HG03460 (cell line): Measurements from ENCODE around the gene ITPR2.
"Not testable (repeated sequence)": the region's sequence is repeated elsewhere in the genome, so short reads cannot be mapped to it uniquely, and the experiment has no call there.

Experiments
- ATAC-seq: cut with Tn5 transposase; IDR thresholded peaks from one replicate; pipeline ENCODE4 v1.9.1; 2021; ENCODE audit not compliant: unreplicated experiment

The ITPR2 gene

DNA sequence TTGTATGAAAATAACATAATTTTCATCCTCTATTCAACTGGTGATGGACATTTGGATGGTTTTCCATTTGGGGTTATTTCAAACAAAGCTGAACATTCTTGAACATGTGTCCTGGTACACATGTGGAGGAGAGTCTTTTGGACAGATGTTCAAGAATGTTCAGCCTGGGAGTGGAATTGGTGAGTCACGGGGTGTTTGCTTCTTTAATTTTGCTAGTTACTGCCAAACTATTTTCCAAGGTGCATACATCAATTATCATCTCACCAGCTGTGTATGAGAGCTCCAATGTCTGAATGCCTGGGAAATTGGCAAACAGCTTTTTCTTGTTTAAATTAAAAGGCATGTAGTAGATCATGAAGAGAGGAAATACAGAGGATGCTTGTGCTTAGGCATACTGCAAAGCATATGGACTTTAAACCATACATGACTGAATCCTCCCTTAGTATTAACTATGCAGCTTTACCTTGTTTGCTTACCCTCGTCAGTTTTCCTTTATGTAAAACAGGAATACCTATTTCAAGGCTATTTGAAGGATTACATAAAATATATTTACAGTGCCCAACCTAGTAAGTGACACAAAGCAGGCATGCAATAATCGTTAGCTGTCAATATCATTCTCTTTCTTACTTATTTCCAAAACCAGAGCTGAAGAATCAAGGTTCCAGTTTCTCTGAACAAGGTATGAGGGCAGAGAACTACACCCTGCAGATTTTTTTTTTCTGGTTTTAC is 152.1 kb downstream of the ITPR2 start:
- no peak for ATAC-seq

DNA sequence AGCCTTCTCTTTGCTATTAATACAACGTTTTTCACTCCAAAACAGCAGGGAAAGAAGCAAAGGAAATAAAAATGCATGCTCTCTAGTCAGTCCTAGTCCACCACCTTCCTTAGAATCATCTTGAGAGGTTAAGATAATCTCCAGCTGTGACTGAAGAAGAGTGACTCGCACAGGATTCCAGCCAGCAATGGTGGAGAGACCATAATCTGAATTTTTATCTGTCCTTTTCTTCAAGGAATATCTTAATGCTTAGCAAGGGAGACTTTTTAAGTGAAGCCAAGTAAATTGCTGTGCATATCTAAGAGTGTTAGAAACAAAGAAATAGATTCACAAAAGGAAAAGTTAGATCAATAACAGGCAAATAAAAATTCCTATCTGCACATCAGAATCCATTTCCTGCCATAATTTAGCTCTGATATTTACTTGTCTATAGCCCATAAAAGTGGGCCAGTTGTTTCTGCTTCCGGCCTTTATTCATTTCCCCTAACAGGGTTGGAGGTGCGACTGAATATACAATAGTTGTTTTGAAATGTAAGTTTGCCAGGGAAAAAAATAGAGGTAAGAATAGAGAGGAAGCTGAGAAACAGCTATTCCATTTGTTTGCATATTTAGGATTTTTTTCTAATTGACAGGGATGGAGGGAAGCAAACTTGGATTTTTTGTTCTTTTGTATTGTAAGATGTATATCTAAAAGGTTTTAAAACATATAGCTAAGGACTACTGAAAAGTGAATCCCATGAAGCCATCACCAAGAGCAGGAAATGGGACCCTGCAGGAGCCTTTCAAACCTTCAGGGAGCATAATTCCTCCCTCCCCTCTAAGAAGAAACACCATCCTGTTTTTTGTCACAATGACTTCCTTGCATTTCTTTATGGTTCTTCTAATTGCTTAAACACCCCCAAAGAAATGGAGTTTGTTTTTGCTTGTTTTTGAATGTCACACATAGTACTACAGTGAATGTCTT is 154.0 kb downstream of the ITPR2 start:
- no peak for ATAC-seq

DNA sequence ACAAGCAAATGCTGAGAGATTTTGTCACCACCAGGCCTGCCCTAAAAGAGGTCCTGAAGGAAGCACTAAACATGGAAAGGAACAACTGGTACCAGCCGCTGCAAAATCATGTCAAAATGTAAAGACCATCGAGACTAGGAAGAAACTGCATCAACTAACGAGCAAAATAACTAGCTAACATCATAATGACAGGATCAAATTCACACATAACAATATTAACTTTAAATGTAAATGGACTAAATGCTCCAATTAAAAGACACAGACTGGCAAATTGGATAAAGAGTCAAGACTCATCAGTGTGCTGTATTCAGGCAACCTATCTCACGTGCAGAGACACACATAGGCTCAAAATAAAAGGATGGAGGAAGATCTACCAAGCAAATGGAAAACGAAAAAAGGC is 161.5 kb downstream of the ITPR2 start:
- ATAC-seq: not testable (repeated sequence)

DNA sequence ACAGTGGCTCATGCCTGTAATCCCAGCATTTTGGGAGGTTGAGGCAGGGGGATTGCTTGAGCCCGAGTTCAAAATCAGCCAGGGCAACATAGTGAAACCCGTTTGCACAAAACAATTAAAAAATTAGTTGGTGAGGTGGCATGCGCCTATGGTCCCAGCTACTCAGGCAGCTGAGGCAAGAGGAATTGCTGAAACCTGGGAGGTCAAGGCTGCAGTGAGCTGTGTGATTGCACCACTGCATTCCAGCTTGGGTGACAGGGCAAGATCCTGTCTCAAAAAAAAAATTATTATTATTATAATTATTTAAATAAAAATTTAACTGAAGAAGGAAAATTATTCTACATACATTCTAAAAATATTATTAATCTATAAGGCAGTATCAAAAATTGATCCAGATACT is 164.1 kb downstream of the ITPR2 start:
- no peak for ATAC-seq

DNA sequence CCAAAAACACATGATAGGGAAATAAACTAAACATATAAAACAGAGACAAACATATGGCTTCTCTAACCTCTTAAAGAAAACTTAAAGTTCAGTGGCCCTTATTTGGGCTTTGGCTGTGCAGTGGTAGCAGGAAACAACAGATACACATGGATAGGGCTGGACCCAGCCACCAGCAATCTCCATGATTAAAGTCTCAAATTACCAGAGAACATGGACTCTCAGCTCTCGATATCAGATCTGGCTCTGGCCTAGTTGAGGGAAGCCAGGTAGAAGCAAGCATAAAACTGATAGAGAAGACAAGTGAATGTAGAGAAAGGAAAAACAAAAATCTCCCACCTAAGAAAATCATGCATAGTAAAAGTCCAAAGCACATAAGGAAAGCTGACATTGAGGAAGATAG is 164.8 kb downstream of the ITPR2 start:
- no peak for ATAC-seq

DNA sequence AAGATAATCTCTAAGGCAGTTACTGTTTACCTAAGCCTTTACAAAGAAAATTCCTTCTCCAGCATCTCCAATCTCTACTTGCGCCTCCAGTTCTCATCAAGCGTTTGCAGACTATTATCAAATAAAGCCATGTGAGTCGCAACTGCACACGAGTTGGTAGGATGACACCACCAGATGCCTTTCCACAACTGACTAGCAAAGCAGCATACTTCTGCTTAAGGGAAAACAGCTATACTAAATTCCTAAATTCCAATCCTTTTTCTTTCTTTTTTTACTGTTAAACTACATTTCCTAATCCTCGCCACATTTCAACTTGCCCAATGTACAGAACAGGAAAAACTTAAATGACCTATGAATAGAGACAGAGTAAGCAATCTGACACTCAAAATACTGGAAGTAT is 166.7 kb downstream of the ITPR2 start:
- no peak for ATAC-seq

DNA sequence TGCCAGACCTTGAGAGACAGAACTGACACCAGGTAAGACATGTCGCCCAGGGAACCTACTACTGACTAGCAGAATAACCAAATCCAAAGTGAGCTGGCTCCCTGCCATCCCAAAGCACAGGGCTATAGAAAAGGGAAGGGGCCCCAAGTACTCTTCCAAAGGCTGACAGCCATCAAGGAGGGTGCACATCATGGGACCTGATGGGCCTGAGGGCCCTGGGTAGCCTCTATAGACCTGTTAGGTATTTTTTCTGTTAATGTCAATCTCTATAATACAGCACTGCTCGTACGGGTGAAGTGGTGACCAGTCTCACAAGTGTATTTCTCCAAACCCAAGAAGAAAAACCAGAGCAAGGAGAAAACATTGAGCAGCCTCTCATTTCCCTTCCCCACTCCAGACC is 171.6 kb downstream of the ITPR2 start:
- ATAC-seq: no peak

DNA sequence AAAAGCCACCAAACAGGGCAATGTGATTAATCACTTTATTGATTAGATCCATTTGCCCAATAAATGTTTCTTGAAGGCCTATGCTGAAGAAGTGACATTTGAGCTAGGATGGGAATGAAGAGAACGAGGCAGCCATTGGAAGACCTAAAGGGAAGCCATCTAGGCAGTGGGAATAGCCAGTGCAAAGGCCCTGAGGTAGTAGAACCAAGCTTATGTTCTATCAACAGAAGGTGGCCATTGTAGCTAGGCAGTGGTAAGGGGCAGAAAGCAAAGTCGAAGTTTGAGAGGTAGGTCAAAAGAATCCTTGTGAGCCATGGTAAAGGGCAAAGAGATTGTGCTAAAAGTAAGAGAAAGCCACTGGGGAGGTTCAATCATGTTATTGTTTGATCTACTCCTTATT is 173.1 kb downstream of the ITPR2 start:
- no peak for ATAC-seq

DNA sequence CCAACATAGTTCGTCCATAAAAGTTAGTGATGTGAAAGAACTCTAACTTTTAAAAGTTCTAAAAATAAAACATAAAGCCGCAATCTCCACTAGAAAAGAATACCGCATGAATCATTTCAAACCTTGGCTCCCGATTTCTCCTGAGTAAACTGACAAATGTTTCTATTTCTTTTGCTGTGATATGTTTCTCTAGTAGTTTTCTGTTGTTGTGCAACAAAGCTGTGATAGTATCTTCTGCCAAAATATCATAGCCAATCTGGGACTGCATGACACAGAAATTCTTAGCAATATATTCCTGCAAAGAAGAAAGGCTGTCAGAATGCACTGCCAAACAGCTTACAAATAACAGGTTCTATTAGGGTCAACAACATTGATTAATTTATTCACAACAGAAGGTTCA is 174.0 kb downstream of the ITPR2 start:
- no peak for ATAC-seq

DNA sequence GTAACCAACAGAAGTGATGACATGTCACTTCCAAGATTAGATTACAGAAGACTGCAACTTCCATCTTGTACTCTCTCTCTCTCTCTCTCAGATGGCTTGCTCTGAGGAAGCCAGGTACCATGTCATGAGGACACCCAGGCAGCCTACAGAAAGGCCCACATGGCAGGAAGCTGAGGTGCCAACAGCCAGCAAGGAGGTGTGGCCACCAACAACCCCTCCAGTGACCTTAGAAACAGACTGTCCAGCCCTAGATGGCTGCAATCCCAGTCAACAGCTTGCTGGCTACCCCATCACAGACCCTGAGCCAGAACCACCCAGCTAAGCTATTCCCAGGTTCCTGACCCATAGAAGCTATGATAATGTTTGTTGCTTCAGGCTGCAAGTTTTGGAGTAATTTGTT is 178.4 kb downstream of the ITPR2 start:
- no peak for ATAC-seq

DNA sequence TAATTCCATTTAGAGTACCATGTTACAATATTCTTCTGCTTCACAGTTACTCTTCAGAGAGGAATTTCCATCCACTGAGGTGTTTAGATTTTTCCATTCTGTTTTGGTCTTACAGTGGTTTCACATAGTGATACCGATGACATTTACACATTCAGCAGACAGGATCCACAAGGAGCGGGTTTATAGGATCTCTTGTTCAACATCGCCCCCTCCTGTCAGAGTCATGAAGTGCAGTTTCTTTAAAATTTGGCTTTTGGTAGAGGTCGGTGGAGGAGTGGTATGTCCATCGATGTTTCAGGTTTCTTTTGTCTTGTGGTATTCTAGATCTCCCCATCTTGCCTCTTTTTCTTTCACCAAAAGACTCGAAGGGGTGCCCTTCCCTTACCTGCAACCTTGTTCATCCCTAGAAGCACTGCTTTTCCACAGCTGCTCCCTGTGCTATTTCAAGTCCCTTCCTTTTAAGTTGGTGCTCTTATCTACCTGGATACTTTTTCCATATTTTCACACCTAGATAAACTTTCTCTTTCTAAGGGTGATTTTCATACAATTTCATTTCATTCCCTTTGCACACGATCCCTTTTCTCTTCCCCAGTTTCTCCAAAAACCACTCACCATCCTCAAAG is 181.3 kb downstream of the ITPR2 start:
- ATAC-seq: no peak

DNA sequence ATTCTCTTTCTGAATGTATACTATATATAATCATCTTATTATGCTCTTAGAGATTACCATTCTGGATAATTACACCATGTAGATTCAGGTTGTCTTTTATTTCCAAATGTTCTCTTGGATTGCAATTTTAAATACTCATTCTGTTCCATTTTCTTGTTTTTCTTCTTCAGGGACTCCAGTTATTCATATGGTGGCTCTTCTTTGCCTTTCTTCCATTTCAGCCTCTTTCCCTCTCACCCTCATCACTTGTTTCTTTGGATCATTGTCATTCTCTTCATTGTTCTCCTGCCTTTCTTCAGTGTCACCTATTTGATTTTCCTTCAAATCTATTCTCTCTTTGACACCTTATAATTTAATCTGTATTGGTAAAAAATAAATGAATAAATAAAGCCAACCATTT is 182.0 kb downstream of the ITPR2 start:
- no peak for ATAC-seq

DNA sequence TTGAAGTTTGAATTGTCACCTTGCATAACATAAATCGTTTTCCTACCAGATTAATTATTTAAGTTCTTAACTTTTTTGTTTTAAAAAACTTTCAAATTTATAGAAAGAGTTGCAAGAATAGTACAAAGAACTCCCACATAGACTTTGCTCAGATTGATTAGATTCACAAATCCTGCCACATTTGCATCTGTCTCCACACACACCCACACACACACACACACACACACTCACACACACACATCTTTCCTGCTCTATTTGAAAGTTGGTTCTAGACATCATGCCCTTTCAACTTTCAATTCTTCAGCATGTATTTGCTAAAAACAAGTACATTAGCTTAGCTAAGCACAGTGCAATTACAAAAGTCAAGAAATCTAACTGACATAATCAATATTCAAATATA is 184.0 kb downstream of the ITPR2 start:
- ATAC-seq: no peak

DNA sequence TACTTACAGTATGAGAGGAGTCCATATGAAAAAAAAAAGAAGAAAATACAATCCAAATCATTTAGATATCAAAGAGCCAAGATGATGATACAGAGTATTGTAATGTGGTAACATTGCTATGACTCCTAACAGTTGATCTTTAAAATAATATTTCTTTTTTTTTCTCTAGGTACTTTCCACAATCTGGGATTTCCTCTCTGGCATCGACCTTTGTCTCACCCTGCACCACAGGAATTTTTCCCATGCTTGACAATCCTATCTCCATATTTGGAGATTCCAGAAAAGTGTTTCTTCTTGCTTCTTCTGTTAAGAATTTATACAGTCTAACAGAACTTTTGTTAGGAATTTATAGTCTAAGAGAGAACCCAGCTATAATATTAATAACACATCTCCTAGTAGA is 184.4 kb downstream of the ITPR2 start:
- ATAC-seq: no peak

DNA sequence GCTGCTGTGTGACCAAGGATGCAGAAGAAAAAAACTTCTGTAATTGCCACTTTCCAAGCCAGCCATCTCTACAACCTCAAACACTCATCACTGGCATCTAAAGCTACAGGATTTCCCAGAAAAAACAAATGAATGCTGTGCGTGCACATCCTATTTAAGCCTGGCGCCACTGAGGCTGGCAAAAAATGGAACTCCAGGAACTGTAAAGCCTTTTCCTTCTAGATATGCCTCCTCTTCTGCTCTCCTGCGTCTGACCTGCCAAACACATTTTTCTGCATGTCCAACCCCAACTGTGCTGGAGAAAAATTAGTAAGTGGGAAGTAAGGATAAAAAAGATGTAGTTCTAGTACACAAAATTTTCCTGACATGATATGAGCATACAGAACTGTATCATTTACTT is 184.9 kb downstream of the ITPR2 start:
- ATAC-seq: no peak

DNA sequence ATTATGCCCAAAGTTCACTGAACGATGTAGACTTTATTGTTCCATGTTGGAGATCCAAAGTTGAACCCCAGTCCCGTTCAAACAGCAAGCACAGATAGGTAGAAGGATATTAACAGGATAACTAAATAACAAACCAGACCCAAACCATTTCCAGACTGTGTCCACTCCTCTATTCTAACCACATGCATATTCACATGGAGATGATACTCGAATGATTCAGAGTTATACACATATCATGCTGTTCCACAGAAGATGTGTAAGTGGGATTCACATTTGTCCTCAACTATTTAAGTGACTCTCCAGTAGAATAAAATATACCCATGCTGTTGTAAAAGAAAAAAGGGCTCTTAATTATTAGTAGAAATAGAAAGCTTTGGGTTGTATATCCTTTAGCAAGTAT is 185.9 kb downstream of the ITPR2 start:
- ATAC-seq: no peak

DNA sequence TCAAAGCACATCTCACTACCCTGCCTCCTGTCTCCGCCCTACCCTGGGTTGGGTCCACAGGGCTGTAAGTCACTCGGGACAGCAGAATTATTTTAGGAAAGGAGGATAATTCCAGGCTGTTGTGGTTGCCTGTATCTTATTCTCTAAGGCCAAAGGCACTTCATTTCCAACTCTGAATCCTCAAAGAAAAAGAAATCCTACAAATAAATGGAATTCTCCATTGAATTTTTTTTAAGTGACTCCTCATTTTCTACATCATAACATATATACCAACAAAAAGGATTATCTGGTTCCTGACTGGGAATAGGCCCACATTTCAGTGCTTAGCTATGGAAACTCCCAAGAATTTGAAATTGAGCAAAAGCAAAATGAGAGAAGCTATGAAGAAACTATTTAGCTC is 186.4 kb downstream of the ITPR2 start:
- ATAC-seq: no peak

DNA sequence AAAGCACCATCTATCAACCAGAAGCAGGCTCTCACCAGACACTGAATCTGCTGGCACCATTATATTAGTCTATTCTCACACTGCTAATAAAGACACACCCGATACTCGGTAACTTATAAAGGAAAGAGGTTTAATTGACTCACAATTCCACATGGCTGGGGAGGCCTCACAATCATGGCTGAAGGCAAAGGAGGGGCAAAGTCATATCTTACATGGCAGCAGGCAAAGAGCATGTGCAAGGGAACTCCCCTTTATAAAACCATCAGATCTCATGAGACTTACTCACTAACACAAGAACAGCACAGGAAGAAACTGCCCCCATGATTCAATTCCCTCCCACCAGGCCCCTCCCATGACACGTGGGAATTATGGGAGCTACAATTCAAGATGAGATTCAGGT is 188.6 kb downstream of the ITPR2 start:
- not testable (repeated sequence) for ATAC-seq

DNA sequence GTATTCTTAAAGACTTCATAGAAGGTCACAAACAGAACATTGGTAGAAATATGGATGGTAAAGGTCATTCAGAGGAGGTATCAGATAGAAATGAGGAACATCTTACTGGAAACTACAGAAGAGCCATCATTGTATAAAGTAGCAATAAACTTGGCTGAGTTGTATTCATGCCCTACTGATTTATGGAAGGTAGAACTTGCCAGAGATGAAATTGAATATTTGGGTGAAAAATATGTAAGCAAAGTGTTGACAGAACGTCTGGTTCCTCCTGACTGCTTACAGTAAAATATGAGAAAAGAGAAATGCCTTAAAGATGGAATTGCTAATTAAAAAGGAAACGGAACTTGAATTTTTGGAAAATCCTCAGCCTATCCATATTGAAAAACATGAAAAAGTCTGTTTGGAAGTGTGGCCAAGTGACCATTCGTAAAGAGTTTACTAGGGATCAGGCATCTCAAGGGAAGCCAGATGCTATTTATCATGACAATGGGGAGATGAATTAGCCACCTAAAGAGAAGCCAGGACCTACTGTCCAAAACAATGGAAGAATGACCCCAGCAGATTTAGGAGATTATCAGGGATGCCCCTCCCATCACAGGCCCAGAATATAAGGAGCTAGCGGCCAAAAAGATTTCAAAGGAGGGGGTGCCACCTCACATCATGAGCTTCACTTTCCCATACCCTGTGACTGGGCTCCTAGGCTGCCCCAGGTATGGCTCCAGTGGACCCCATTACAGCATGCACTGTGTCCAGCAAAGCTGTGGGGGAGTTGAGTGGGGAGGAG is 189.3 kb downstream of the ITPR2 start:
- no peak for ATAC-seq

DNA sequence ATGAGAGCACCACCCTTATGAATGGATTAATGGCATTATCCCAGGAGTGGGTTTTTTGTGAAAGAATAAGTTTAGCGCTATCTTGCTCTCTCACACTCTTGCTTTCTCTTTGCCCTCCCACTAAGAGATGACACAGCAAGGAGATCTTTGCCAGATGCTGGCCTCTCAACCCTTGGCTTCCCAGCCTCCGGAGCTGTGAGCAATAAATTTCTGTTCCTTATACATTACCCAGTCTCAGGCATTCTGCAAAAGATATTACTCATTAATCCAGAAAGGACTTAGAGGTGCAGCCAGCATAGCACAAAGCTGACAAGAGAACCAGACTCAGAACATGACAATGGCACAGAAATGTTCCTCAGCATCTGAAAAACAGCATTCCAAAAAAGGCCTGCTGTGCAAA is 190.6 kb downstream of the ITPR2 start:
- no peak for ATAC-seq

DNA sequence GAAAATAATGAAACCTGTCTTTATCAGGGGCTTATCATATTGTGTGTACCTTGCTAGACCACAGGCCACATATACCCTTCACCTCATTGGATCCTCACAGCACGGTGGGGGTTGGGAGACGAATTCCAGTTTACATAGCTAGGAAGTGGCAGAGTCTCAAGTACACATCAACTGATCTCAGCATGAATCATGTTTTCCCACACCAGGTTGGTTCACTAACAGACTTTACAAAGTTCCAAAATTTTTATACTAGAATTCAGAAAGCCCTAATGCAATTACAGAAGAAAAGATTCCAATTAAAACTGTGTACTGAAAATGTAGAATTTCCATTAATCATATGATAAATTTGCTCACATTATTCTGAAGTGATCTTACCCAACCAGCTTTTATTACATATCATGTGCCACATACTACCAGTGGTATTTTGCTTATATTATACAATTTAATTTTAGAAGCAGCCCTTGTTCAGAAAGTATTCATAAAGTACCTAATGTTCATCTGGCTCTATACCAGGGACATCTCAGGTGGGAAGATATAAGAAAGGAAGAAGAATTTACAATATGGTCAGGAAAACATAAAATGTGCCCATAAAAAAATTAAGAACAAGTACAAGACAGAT is 196.2 kb downstream of the ITPR2 start:
- ATAC-seq: no peak
